DOHH2 (cell line): ENCODE results near the gene MTR.

Experiments
- CTCF ChIP-seq: fragments of 200-600 bp; sonication (generic); IDR thresholded peaks from one replicate; pipeline ENCODE4 v1.5.1; 2014; ENCODE audit warnings: antibody characterized with exemption, mild to moderate bottlenecking, low read depth, low read length; ENCODE audit not compliant: poor library complexity, severe bottlenecking
- EZH2phosphoT487 ChIP-seq: fragments of 200-600 bp; sonication (generic); IDR thresholded peaks from 2 replicates; pipeline ENCODE4 v1.6.1; 2017; ENCODE audit warnings: borderline replicate concordance, mild to moderate bottlenecking, antibody characterized with exemption, low read length, moderate library complexity, mixed read lengths

DNA sequence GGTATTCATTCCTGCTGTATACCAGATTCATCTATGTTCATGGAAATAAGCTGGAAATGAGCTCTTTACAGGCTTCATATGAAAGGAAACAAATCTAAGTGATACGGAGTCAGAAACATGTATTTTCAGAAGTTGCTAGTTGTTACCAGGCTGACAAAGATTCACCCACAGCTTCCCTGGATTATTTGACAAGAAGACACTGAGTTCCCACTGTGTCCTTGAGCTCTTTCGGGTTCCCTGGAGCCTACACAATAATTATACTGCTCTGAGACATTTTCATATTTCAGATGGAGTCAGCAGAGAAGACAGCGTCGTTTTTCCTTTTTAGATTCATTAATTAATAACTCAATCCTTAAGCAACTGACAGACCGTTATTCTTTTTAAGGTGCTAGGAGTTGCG lies 29.3 kb upstream of the MTR start:
- TF ChIP-seq EZH2phosphoT487, result no peak
- TF ChIP-seq CTCF, result no peak
